Measurements from ENCODE around the gene SEMA3A. TPM values are rescaled to one million over a fixed set of nuclear protein-coding genes. Genes with fewer than 3 reads are reported as not detected.
A peak's percentile ranks its signal among the peaks of the same experiment; 100 is the strongest.

Gene SEMA3A
- total and polyA plus RNA-seq, 2 donors (not counting 1 experiment from before 2014, with no cell fraction given), result 45.2 to 60.8 TPM

GRCh38 chr7:83952236-83952635 is 242.4 kb downstream of the SEMA3A start:
- no peak overlapping the region for H2AFZ ChIP-seq (ENCODE audit: low read length)
- no peaks in the 10 kb centered on the region for H3K9me3 ChIP-seq (ENCODE audit: control insufficient read depth, insufficient read depth, low read depth, low read length)
- DNase-seq (ENCODE audit: low read depth in 2 of 2), result peak in 1 of 2 donors; percentile 49
- no peak overlapping the region for H3K4me2 ChIP-seq (ENCODE audit: extremely low read depth, insufficient read depth, low read length)
- H4K20me1 ChIP-seq (ENCODE audit: control insufficient read depth, extremely low read depth, insufficient read depth, low read length), result no peaks in the 10 kb centered on the region
- TF ChIP-seq CTCF (conservative IDR thresholded peaks at IDR 0.05 in 1 of 2, IDR thresholded peaks at IDR 0.05 in 1 of 2; ENCODE audit: low read depth in 1 of 2, low read length in 2 of 2), result no peak
- no peak for TF ChIP-seq EZH2 (IDR thresholded peaks at IDR 0.05; ENCODE audit: low read length, missing control alignments)
- H3K27me3 ChIP-seq (ENCODE audit: control insufficient read depth, insufficient read depth, low read length), result no peaks in the 10 kb centered on the region
- no peak overlapping the region for H3K9ac ChIP-seq (ENCODE audit: insufficient read depth, low read length)
- H3K27ac ChIP-seq (ENCODE audit: insufficient read depth, low read length), result no peak overlapping the region
- H3K4me1 ChIP-seq (ENCODE audit: control insufficient read depth, extremely low read depth, insufficient read depth, low read length), result no peaks in the 10 kb centered on the region
- H3K79me2 ChIP-seq (ENCODE audit: control insufficient read depth, insufficient read depth, low read length), result no peaks in the 10 kb centered on the region
- H3K4me3 ChIP-seq (replicated peaks in 1 of 4; ENCODE audit: control extremely low read depth in 1 of 4, insufficient read depth in 1 of 4, low read depth in 3 of 4, low read length in 4 of 4), result no peak overlapping the region
- no peaks in the 10 kb centered on the region for H3K36me3 ChIP-seq (ENCODE audit: control insufficient read depth, insufficient read depth, low read length)

- H3K9me3 ChIP-seq (ENCODE audit: control insufficient read depth, insufficient read depth, low read depth, low read length), result no peaks in the 10 kb centered on the region
- H3K27ac ChIP-seq (ENCODE audit: insufficient read depth, low read length), result no peak overlapping the region
- no peak overlapping the region for H3K4me3 ChIP-seq (replicated peaks in 1 of 4; ENCODE audit: control extremely low read depth in 1 of 4, insufficient read depth in 1 of 4, low read depth in 3 of 4, low read length in 4 of 4)
- TF ChIP-seq EZH2 (IDR thresholded peaks at IDR 0.05; ENCODE audit: low read length, missing control alignments) (no peak), CTCF (conservative IDR thresholded peaks at IDR 0.05 in 1 of 2, IDR thresholded peaks at IDR 0.05 in 1 of 2; ENCODE audit: low read depth in 1 of 2, low read length in 2 of 2) (peak; percentile 26 to 48)
- H3K9ac ChIP-seq (ENCODE audit: insufficient read depth, low read length), result no peak overlapping the region
- DNase-seq (ENCODE audit: low read depth in 2 of 2), result no peak
- no peaks in the 10 kb centered on the region for H3K36me3 ChIP-seq (ENCODE audit: control insufficient read depth, insufficient read depth, low read length)
- no peak overlapping the region for H2AFZ ChIP-seq (ENCODE audit: low read length)
- no peaks in the 10 kb centered on the region for H3K27me3 ChIP-seq (ENCODE audit: control insufficient read depth, insufficient read depth, low read length)
- H3K4me1 ChIP-seq (ENCODE audit: control insufficient read depth, extremely low read depth, insufficient read depth, low read length), result no peaks in the 10 kb centered on the region
- H3K79me2 ChIP-seq (ENCODE audit: control insufficient read depth, insufficient read depth, low read length), result no peaks in the 10 kb centered on the region
- H3K4me2 ChIP-seq (ENCODE audit: extremely low read depth, insufficient read depth, low read length), result no peak overlapping the region
- H4K20me1 ChIP-seq (ENCODE audit: control insufficient read depth, extremely low read depth, insufficient read depth, low read length), result no peaks in the 10 kb centered on the region
Measured at GRCh38 chr7:83947260-83947659, 247.3 kb downstream of the SEMA3A start.

GRCh38 chr7:83946801-83947200 is 247.8 kb downstream of the SEMA3A start:
- H3K4me3 ChIP-seq (replicated peaks in 1 of 4; ENCODE audit: control extremely low read depth in 1 of 4, insufficient read depth in 1 of 4, low read depth in 3 of 4, low read length in 4 of 4), result no peak overlapping the region
- H3K36me3 ChIP-seq (ENCODE audit: control insufficient read depth, insufficient read depth, low read length), result no peaks in the 10 kb centered on the region
- H3K79me2 ChIP-seq (ENCODE audit: control insufficient read depth, insufficient read depth, low read length), result no peaks in the 10 kb centered on the region
- no peak overlapping the region for H2AFZ ChIP-seq (ENCODE audit: low read length)
- no peak overlapping the region for H3K27ac ChIP-seq (ENCODE audit: insufficient read depth, low read length)
- no peak overlapping the region for H3K4me2 ChIP-seq (ENCODE audit: extremely low read depth, insufficient read depth, low read length)
- no peaks in the 10 kb centered on the region for H3K4me1 ChIP-seq (ENCODE audit: control insufficient read depth, extremely low read depth, insufficient read depth, low read length)
- H3K9me3 ChIP-seq (ENCODE audit: control insufficient read depth, insufficient read depth, low read depth, low read length), result no peaks in the 10 kb centered on the region
- TF ChIP-seq EZH2 (IDR thresholded peaks at IDR 0.05; ENCODE audit: low read length, missing control alignments), result no peak
- no peak for TF ChIP-seq CTCF (conservative IDR thresholded peaks at IDR 0.05 in 1 of 2, IDR thresholded peaks at IDR 0.05 in 1 of 2; ENCODE audit: low read depth in 1 of 2, low read length in 2 of 2)
- no peak overlapping the region for H3K9ac ChIP-seq (ENCODE audit: insufficient read depth, low read length)
- H4K20me1 ChIP-seq (ENCODE audit: control insufficient read depth, extremely low read depth, insufficient read depth, low read length), result no peaks in the 10 kb centered on the region
- no peak for DNase-seq (ENCODE audit: low read depth in 2 of 2)
- no peaks in the 10 kb centered on the region for H3K27me3 ChIP-seq (ENCODE audit: control insufficient read depth, insufficient read depth, low read length)
